GM23248 (cell line): ENCODE data around the gene PXDN. TPM values are rescaled to one million over a fixed set of nuclear protein-coding genes. Genes with fewer than 3 reads are reported as not detected.

ENCODE experiments used
- DNase-seq: peaks from one replicate; pipeline ENCODE4 v3.0.0-alpha.2; 2015
- H2AFZ ChIP-seq: fragments of 200-600 bp; sonication (generic); 2 replicates; pipeline ENCODE4 v1.6.1; 2016; ENCODE audit warnings: antibody characterized with exemption
- H3F3A ChIP-seq: fragments of 200-600 bp; sonication (generic); 2 replicates; pipeline ENCODE4 v1.6.1; 2016; ENCODE audit warnings: mild to moderate bottlenecking, antibody characterized with exemption, mixed run types; ENCODE audit not compliant: insufficient read depth
- H3K27ac ChIP-seq: fragments of 200-600 bp; sonication (generic); 2 replicates; pipeline ENCODE4 v1.5.1; 2016; ENCODE audit warnings: mild to moderate bottlenecking
- H3K27me3 ChIP-seq: fragments of 200-600 bp; sonication (generic); replicated peaks from 2 replicates; pipeline ENCODE4 v1.6.1; 2016; ENCODE audit warnings: mild to moderate bottlenecking; ENCODE audit not compliant: insufficient read depth
- H3K36me3 ChIP-seq: fragments of 200-600 bp; sonication (generic); 2 replicates; pipeline ENCODE4 v1.6.1; 2016; ENCODE audit warnings: low read depth, mild to moderate bottlenecking
- H3K4me1 ChIP-seq: fragments of 200-600 bp; sonication (generic); 2 replicates; pipeline ENCODE4 v1.6.1; 2016; ENCODE audit warnings: mild to moderate bottlenecking; ENCODE audit not compliant: insufficient read depth
- H3K4me2 ChIP-seq: fragments of 200-600 bp; sonication (generic); one replicate; pipeline ENCODE4 v1.6.1; 2016; ENCODE audit warnings: mild to moderate bottlenecking; ENCODE audit not compliant: unreplicated experiment
- H3K4me3 ChIP-seq: fragments of 200-600 bp; sonication (generic); 2 replicates; pipeline ENCODE4 v1.5.1; 2016; ENCODE audit warnings: mild to moderate bottlenecking
- H3K79me2 ChIP-seq: fragments of 200-600 bp; sonication (generic); 2 replicates; pipeline ENCODE4 v1.6.1; 2016; ENCODE audit warnings: mild to moderate bottlenecking; ENCODE audit not compliant: insufficient read depth
- H3K9ac ChIP-seq: fragments of 200-600 bp; sonication (generic); 2 replicates; pipeline ENCODE4 v1.6.1; 2016; ENCODE audit warnings: mild to moderate bottlenecking
- H3K9me2 ChIP-seq: fragments of 200-600 bp; sonication (generic); 2 replicates; pipeline ENCODE4 v1.6.1; 2016; ENCODE audit warnings: mixed run types, mild to moderate bottlenecking, moderate library complexity; ENCODE audit not compliant: insufficient read depth
- H3K9me3 ChIP-seq: fragments of 200-600 bp; sonication (generic); one replicate; pipeline ENCODE4 v1.6.1; 2017; ENCODE audit warnings: low read depth
- H4K20me1 ChIP-seq: fragments of 200-600 bp; sonication (generic); 2 replicates; pipeline ENCODE4 v1.6.0; 2016; ENCODE audit not compliant: insufficient read depth
- EZH2 ChIP-seq: fragments of 200-600 bp; sonication (generic); IDR thresholded peaks from 2 replicates; pipeline ENCODE4 v1.6.1; 2018; ENCODE audit warnings: antibody characterized with exemption, mild to moderate bottlenecking; ENCODE audit not compliant: insufficient read depth, poor library complexity, severe bottlenecking
- EZH2phosphoT487 ChIP-seq: fragments of 200-600 bp; sonication (generic); IDR thresholded peaks from 2 replicates; pipeline ENCODE4 v1.6.1; 2018; ENCODE audit warnings: antibody characterized with exemption, moderate library complexity, mild to moderate bottlenecking, low read depth; ENCODE audit not compliant: insufficient read depth
- WGBS, 2 experiments: methylation state at CpG; one replicate each; pipeline ENCODE4 v1.1.6; 2015 to 2017; ENCODE audit warnings: low lambda C conversion rate in 2 of 2, low coverage in 1 of 2; ENCODE audit errors: missing lambda C conversion rate in 2 of 2; 5-methylcytosine and 5-hydroxymethylcytosine counted together
- in situ Hi-C: fragments of 300-500 bp; cut with MboI; formaldehyde crosslinking; loops from 2 replicates; pipeline ENCODE4 v1.15.0; 2020
- polyA plus RNA-seq: library from polyadenylated mRNA; unstranded; fragments of >200 nt; fragmentation: Nextera tagmentation; extraction: Ambion mirVana; gene quantifications from 2 replicates; pipeline ENCODE4 v1.2.1, GENCODE V29; 2016
- total RNA-seq: library from RNA; depleted of rRNA; stranded (reverse); fragments of >200 nt; shearing (Covaris generic); gene quantifications from 2 replicates; pipeline ENCODE4 v1.2.3, GENCODE V29; 2014

The PXDN gene
- total and polyA plus RNA-seq, 2 experiments from 2014 or later, result 222 to 263 TPM

GRCh38 chr2:1584691-1585485, 159.4 kb downstream of the PXDN start:
- H3K4me2 ChIP-seq, result no peak overlapping the region
- no peaks in the 10 kb centered on the region for H4K20me1 ChIP-seq
- 0 out of 2 replicates have a peak, but pooled peaks cover 5% of the 10 kb centered on the region for H3K4me1 ChIP-seq
- no peaks in the 10 kb centered on the region for H3K79me2 ChIP-seq
- H3K9me2 ChIP-seq, result no peaks in the 10 kb centered on the region
- H3K9ac ChIP-seq, result no peak overlapping the region
- no peak overlapping the region for H3K27ac ChIP-seq
- 87% methylated on average over 18 of the region's 18 CpGs for whole genome bisulfite sequencing, 2 experiments
- TF ChIP-seq EZH2 (no peak), EZH2phosphoT487 (no peak)
- no peaks in the 10 kb centered on the region; the same call in 1 of the 2 replicates for H3K27me3 ChIP-seq
- H3K4me3 ChIP-seq, result no peak overlapping the region
- H2AFZ ChIP-seq, result no peak overlapping the region
- H3K9me3 ChIP-seq, result no peaks in the 10 kb centered on the region
- no peaks in the 10 kb centered on the region for H3F3A ChIP-seq
- no peaks in the 10 kb centered on the region for H3K36me3 ChIP-seq
- in situ Hi-C loops, result no loop called here
- no peak for DNase-seq

- no peak overlapping the region for H2AFZ ChIP-seq
- in situ Hi-C loops, result no loop called here
Observed at GRCh38 chr2:1584051-1584531, 160.2 kb downstream of the PXDN start.

GRCh38 chr2:1582891-1583341, 161.4 kb downstream of the PXDN start:
- Histone ChIP-seq H3K36me3 (no peaks in the 10 kb centered on the region), H3F3A (no peaks in the 10 kb centered on the region), H3K27me3 (no peaks in the 10 kb centered on the region), H3K4me3 (no peak overlapping the region), H2AFZ (no peak overlapping the region), H3K4me2 (no peak overlapping the region), H3K9ac (no peak overlapping the region), H4K20me1 (no peaks in the 10 kb centered on the region), H3K9me3 (no peaks in the 10 kb centered on the region), H3K4me1 (0 out of 2 replicates have a peak, but pooled peaks cover 5% of the 10 kb centered on the region), H3K9me2 (no peaks in the 10 kb centered on the region), H3K27ac (no peak overlapping the region), H3K79me2 (no peaks in the 10 kb centered on the region)
- no peak for DNase-seq
- in situ Hi-C loops, result no loop called here
- 91 to 92% methylated on average over 22 of the region's 22 CpGs for WGBS, 2 experiments
- TF ChIP-seq EZH2, result no peak
- no peak for TF ChIP-seq EZH2phosphoT487

More at GRCh38 chr2:1584051-1584531, 160.2 kb downstream of the PXDN start:
- H3K9ac ChIP-seq, result no peak overlapping the region
- no peak overlapping the region for H3K27ac ChIP-seq
- H3F3A ChIP-seq, result no peaks in the 10 kb centered on the region
- no peaks in the 10 kb centered on the region for H4K20me1 ChIP-seq
- H3K4me1 ChIP-seq, result 0 out of 2 replicates have a peak, but pooled peaks cover 5% of the 10 kb centered on the region
- no peaks in the 10 kb centered on the region for H3K79me2 ChIP-seq
- H3K4me3 ChIP-seq, result no peak overlapping the region
- H3K9me3 ChIP-seq, result no peaks in the 10 kb centered on the region
- no peaks in the 10 kb centered on the region for H3K9me2 ChIP-seq
- H3K4me2 ChIP-seq, result no peak overlapping the region
- DNase-seq, result no peak
- H3K27me3 ChIP-seq, result no peaks in the 10 kb centered on the region
- no peaks in the 10 kb centered on the region for H3K36me3 ChIP-seq
- TF ChIP-seq EZH2 (no peak), EZH2phosphoT487 (no peak)
- WGBS, 2 experiments, result 94 to 97% methylated on average over 21 of the region's 21 CpGs

- H3K4me1 ChIP-seq, result 0 out of 2 replicates have a peak, but pooled peaks cover 5% of the 10 kb centered on the region
- no peaks in the 10 kb centered on the region for H3K27me3 ChIP-seq
- H3K4me3 ChIP-seq, result no peak overlapping the region
- no peaks in the 10 kb centered on the region for H3K36me3 ChIP-seq
- peak overlapping the region; percentile 18; the same call in 1 of the 2 replicates for H2AFZ ChIP-seq
- no peaks in the 10 kb centered on the region for H4K20me1 ChIP-seq
- no peak overlapping the region for H3K9ac ChIP-seq
- in situ Hi-C loops, result no loop called here
- H3K79me2 ChIP-seq, result no peaks in the 10 kb centered on the region
- H3K4me2 ChIP-seq, result peak overlapping the region; percentile 16
- H3K27ac ChIP-seq, result no peak overlapping the region
- WGBS, 2 experiments, result 32 to 39% methylated on average over 10 of the region's 10 CpGs
- no peaks in the 10 kb centered on the region for H3K9me3 ChIP-seq
- no peaks in the 10 kb centered on the region for H3F3A ChIP-seq
- H3K9me2 ChIP-seq, result no peaks in the 10 kb centered on the region
- no peak for TF ChIP-seq EZH2phosphoT487
- no peak for TF ChIP-seq EZH2
- DNase-seq, result peak; percentile 70
Observed at GRCh38 chr2:1581965-1582625, 162.2 kb downstream of the PXDN start.
